ENCODE measurements around the gene LRRC10B. TPM values are rescaled to one million over a fixed set of nuclear protein-coding genes. Genes with fewer than 3 reads are reported as not detected.

The LRRC10B gene
- total RNA-seq, 2 donors from 2014 or later: not detected

DNA sequence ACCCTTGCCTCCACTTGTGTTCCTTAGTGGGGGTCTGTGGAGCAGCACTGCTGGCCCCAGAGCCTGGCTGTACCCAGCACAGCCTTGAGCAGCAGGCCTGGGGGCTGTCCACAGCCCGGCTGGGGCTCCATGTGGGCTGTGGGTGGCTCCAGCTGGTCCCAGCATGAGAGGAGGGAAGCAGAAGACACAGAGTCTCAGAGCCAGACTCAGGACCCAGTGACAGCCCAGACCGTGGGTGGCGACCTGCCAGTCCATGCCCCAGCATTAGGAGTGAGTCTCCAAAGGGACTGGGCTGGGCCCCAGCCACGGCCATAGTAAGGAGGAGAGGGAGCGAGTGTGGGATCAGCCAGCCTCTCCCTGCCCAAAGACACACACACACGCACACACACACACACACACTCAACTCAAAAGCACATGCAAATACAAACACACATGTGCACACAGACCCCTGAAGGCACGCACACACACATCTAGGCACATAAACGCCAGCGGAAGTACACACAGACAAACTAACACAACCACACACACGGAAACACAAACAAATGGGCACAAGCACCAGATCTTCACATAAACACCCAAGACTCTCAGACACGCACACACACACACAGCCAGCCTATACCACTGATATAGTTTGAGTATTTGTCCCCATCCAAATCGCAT, 16.7 kb upstream of the LRRC10B start:
- no peak for ATAC-seq
- H3K4me3 Mint-ChIP-seq: no peak overlapping the region
- H3K36me3 Mint-ChIP-seq (ENCODE audit: low read depth): peaks cover 2% of the 10 kb centered on the region
- H3K9me3 ChIP-seq (ENCODE audit: control insufficient read depth, low read length, poor library complexity, severe bottlenecking): no peaks in the 10 kb centered on the region
- H3K27me3 Mint-ChIP-seq: peaks cover 23% of the 10 kb centered on the region
- peaks cover 8% of the 10 kb centered on the region for H3K4me1 Mint-ChIP-seq
- DNase-seq: no peak
- H3K27ac Mint-ChIP-seq: peak overlapping the region; percentile 68

DNA sequence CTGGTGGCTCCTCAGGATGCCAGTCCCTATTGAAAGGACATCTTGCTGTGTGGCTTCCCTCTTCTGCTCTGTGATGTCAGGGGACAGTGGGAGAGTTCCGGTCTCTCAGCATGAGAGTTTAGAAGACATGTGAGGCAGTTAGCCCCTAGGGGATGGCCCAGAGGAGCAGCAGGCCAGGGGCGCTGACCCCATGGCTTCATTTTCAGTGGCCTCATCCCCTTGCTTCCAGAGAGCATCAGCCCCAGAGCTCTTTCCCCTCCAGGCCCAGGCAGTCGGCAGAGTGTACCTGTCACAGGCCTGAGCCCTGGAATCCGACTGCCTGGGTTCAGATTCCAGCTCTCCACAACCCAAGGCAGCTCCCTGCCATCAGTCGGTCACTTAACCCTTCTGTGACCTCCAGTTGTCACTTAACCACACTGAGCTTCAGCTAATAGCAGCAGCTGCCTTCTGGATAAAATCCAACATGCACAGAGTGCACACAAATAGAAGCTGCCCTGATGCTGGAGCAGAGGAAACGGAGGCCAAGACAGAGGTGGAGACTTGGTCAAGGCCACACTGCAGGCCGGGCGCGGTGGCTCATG, 14.1 kb upstream of the LRRC10B start:
- Mint-ChIP-seq H3K27ac (no peak overlapping the region), H3K4me1 (peaks cover 2% of the 10 kb centered on the region), H3K27me3 (peaks cover 17% of the 10 kb centered on the region), H3K36me3 (ENCODE audit: low read depth) (no peaks in the 10 kb centered on the region), H3K4me3 (no peak overlapping the region)
- ATAC-seq (no peak), DNase-seq (no peak)
- no peaks in the 10 kb centered on the region for H3K9me3 ChIP-seq (ENCODE audit: control insufficient read depth, low read length, poor library complexity, severe bottlenecking)

DNA sequence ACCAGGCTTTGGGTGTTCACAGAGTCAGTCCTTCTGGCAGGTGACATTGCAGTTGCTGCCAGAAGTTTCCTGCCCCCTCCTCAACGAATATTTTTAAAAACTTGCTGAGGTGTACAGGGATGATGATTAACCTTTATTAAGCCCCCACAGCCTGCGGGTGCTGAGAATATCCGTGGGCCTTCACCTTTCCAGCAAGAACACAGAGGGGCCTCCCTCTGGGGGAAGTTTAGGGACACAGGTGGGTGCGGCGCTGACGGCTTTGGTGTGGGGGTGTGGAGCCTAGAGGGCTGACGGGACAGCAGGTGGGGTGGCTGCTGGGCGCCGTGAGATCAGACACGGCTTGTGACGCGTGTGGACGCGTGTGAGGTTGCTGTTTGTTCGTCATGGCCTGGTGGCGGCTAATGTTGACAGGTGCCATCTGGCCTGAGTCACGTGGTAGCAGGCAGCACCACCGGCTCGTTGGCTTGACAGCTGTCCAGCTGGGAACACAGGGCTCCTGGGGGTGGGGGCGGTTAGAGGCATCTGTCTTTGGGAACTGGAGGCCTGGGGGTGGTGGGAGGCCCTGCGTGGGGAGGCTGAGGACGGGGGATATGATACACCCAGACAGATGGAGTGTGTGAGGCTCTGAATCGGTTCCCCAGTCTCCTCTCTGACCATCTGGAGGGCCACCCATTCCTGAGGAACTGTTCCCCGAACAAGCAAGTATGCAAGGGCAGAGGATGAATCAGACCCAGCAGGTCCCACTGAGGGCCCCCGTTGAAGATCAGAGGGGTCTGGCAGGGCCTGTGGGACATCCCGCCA, 12.5 kb upstream of the LRRC10B start:
- no peaks in the 10 kb centered on the region for H3K9me3 ChIP-seq (ENCODE audit: control insufficient read depth, low read length, poor library complexity, severe bottlenecking)
- ATAC-seq (no peak), DNase-seq (no peak)
- no peak overlapping the region for H3K4me3 Mint-ChIP-seq
- H3K4me1 Mint-ChIP-seq: peaks cover 2% of the 10 kb centered on the region
- H3K27ac Mint-ChIP-seq: no peak overlapping the region
- H3K27me3 Mint-ChIP-seq: peaks cover 19% of the 10 kb centered on the region
- no peaks in the 10 kb centered on the region for H3K36me3 Mint-ChIP-seq (ENCODE audit: low read depth)

DNA sequence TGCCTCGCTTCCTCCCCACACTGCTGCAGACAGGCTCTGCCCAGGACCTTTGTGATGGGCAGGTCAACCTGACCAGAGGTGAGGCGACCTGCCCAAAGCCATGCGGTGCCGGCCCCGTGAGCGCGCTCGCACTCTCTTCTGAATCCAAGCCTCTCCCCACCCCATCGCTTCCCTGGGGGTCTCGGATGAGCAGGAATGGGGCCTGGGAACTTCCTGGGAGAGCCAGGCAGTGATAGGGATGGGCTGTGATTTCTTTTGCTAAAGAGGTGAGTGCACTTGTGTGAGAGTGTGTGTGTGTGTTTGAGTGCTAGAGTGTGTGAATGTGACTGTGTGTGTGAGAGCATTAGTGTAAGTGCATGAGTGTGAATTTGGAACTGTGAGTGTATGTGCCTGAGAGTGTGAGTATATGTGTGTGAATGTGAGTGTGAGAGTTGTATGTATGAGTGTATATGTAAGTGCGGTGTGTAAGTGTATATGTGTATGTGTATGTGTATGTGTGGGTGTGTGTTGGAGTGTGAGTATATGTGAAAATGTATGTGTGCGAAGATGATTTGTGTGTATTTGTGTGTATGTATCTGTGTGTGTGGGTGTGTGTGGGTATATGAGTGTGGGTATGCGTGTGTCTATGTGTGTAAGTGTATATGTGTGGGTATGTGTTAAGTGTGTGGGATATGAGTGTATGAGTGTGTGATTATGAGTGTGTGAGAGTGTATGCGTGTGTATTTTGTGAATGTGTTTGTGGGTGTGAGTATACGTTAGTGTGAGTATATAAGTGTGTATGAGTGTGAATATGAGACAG, 11.7 kb upstream of the LRRC10B start:
- no peak for ATAC-seq
- Mint-ChIP-seq H3K36me3 (ENCODE audit: low read depth) (no peaks in the 10 kb centered on the region), H3K4me1 (peaks cover 2% of the 10 kb centered on the region), H3K27ac (no peak overlapping the region), H3K27me3 (peaks cover 19% of the 10 kb centered on the region), H3K4me3 (no peak overlapping the region)
- no peaks in the 10 kb centered on the region for H3K9me3 ChIP-seq (ENCODE audit: control insufficient read depth, low read length, poor library complexity, severe bottlenecking)
- DNase-seq: no peak

DNA sequence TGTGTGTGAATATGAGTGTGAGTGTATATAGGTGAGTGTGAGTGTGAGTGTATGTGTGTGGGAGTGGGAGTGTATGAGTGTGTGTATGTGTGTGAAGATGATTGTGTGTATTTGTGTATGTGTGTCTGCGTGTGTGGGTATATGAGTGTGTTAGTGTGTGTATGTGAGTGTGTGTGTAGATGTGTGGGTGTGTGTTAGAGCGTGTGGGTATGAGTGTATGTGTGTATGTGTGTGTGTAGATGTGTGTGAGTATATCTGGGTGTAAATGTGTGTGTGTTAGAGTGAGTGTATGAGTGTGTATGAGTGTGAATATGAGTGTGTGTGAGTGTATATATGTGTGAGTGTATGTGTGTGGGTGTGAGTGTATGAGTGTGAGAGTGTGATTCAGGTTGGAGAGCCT, 11.1 kb upstream of the LRRC10B start:
- Mint-ChIP-seq H3K4me3 (no peak overlapping the region), H3K4me1 (no peaks in the 10 kb centered on the region), H3K36me3 (ENCODE audit: low read depth) (no peaks in the 10 kb centered on the region), H3K27ac (no peak overlapping the region), H3K27me3 (peaks cover 17% of the 10 kb centered on the region)
- ATAC-seq (no peak), DNase-seq (no peak)
- no peaks in the 10 kb centered on the region for H3K9me3 ChIP-seq (ENCODE audit: control insufficient read depth, low read length, poor library complexity, severe bottlenecking)

DNA sequence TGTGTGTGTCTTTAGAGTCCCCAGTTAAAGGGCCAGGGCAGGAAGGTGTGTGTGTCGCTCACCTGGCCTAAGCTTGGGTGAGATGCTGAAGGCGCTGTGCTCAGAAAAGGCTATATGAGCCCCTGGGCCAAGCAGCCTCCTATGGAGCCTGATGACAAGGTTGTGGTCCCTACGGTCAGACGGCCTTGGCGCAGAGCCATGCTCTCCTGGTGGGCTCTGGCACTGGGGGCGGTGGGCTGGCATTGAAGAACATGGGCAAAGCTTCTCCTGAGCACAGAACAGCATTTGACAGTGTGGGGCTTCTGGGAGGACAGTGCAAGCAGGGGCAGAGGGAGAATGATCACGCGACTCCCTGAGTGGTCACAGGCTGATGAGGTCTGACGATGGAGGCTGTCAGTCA, 10.7 kb upstream of the LRRC10B start:
- Mint-ChIP-seq H3K36me3 (ENCODE audit: low read depth) (no peaks in the 10 kb centered on the region), H3K27me3 (peaks cover 17% of the 10 kb centered on the region), H3K4me1 (no peaks in the 10 kb centered on the region), H3K4me3 (no peak overlapping the region), H3K27ac (no peak overlapping the region)
- DNase-seq (no peak), ATAC-seq (no peak)
- H3K9me3 ChIP-seq (ENCODE audit: control insufficient read depth, low read length, poor library complexity, severe bottlenecking): no peaks in the 10 kb centered on the region

DNA sequence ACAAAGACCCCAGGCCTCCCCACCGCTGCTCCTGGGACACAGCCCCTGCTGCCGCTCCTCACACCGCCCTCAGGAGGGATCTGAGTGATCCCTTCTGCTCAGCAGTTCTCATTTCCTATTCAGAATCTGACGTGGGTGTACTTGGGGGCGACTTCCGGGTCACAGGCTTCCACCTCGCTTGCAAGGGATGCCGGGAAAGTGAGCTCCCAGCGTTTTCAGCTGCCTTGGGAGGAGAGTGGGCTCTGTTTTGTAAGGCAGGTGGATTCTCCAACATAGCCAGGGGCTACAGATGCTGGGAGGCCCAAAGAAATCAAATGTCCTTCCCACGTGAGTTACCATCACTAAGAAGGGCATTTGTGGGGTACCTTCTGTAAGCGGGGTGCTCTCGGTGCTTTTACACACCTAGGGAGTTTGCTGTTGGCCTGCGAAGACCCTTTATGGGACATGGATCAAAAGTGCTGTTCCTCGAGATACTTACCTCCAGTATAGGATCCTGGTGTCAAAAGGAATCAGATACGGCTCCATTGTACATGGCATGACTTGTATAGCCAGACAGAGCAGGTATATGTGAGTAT, 9.7 kb upstream of the LRRC10B start:
- DNase-seq: no peak
- Mint-ChIP-seq H3K36me3 (ENCODE audit: low read depth) (no peaks in the 10 kb centered on the region), H3K27me3 (peaks cover 13% of the 10 kb centered on the region), H3K4me1 (no peaks in the 10 kb centered on the region), H3K27ac (no peak overlapping the region), H3K4me3 (no peak overlapping the region)
- no peak for ATAC-seq
- no peaks in the 10 kb centered on the region for H3K9me3 ChIP-seq (ENCODE audit: control insufficient read depth, low read length, poor library complexity, severe bottlenecking)

DNA sequence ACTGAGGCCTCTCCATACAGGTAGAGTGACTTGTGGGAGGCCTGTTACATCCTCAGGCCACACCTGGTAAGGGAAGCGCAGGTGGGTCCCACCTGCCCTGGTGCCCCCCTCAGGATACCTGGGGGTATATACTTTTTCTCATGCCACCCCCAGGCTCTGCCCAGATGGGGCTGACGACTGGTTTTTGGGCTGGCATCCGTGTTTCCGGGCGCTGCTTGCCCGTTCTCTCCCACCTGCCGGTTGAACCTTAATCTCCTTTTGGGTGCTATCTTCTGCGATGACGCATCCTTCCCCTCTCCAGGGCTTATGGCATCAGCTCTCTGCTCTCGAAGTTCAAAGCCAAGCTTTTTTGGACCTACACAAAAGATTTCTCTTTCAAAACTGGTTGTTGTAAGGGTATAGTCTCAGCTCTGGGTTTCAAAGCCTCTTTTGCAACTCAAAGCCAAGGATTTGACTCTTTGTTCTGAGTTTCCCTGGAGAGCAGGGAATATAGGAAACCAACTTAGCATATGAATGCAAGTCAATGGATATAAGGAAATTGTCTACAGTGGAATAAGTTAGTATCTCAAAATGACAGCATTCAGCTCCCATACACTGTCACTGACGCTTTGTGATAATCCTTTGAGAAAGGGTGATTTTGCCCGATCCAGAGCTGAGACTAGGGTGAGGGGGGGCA, 8.6 kb upstream of the LRRC10B start:
- Mint-ChIP-seq H3K4me1 (no peaks in the 10 kb centered on the region), H3K4me3 (no peak overlapping the region), H3K27ac (no peak overlapping the region), H3K36me3 (ENCODE audit: low read depth) (no peaks in the 10 kb centered on the region), H3K27me3 (peaks cover 17% of the 10 kb centered on the region)
- ATAC-seq (no peak), DNase-seq (no peak)
- H3K9me3 ChIP-seq (ENCODE audit: control insufficient read depth, low read length, poor library complexity, severe bottlenecking): no peaks in the 10 kb centered on the region

DNA sequence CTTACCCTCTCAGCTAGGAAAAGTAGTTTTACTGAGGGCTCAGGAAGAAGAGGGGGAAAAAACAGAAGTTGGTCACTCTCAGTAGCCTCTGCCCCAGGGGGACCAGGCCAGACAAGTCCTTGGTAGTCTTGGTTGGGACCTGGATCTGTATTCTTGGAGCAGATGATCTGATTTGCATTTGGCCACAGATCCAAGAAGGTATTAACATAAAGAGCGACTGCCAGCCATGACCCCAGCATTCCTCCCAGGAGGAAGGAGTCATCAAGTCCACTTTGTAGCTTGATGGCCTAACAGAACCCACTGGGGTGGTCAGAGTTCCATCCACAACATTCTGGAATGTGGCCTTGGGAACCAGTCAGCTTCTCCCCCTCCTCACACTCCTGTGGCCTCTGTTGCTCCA, 6.0 kb upstream of the LRRC10B start:
- H3K36me3 Mint-ChIP-seq (ENCODE audit: low read depth): no peaks in the 10 kb centered on the region
- no peak overlapping the region for H3K27ac Mint-ChIP-seq
- H3K4me1 Mint-ChIP-seq: no peaks in the 10 kb centered on the region
- DNase-seq (no peak), ATAC-seq (no peak)
- peaks cover 40% of the 10 kb centered on the region for H3K27me3 Mint-ChIP-seq
- no peaks in the 10 kb centered on the region for H3K9me3 ChIP-seq (ENCODE audit: control insufficient read depth, low read length, poor library complexity, severe bottlenecking)
- no peak overlapping the region for H3K4me3 Mint-ChIP-seq

DNA sequence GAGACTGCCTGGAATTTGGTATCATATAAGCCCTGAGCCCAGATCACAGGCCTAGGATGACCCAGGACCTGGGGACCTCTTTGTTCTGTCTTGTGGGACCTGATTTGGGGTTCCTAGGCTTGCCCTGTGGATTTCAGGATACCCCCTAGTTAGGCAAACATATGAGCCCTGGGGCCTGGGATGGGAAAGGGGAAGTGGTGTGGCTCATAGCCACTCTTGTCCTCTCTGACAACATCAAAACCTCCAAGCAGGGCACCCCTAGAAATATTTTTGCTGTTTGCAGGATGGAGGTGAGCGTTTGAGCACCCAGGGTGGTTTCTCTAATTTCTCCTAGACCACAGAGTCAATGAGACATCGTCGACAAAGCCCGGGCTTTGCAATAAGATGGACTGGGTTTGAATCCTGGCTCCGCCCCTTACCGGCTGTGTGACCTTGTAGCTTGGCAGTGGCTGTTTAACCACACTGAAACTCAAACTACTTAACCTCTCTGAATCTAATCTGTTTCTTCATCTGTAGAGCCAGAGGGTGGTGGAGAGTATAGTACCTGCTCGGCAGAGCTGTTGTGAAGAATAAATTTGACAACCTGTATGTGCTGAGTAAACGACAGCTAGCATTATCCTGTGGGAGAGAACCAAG, 5.3 kb upstream of the LRRC10B start:
- DNase-seq: no peak
- Mint-ChIP-seq H3K4me1 (peaks cover 4% of the 10 kb centered on the region), H3K27ac (no peak overlapping the region), H3K36me3 (ENCODE audit: low read depth) (no peaks in the 10 kb centered on the region), H3K27me3 (peaks cover 47% of the 10 kb centered on the region), H3K4me3 (no peak overlapping the region)
- no peaks in the 10 kb centered on the region for H3K9me3 ChIP-seq (ENCODE audit: control insufficient read depth, low read length, poor library complexity, severe bottlenecking)
- no peak for ATAC-seq

DNA sequence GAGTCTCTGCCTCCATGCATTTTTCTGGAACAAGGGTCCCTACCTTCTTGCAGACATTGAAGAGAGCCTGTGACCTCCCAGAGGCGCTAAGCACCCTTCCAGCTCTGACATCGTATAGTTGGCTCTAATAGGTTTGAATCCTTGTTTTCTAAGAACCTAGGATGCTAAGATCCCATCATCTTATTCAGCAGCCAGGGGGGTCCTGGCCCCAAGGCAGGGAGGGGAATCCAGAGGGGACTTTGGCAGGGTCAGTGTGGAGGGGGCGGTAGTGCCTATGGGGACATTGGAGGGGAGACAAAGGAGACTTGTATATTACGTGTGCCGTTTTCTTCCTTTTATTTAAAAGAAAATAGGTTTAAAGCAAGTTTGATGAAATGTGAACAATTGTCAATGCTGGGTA, 3.4 kb upstream of the LRRC10B start:
- no peak overlapping the region for H3K4me3 Mint-ChIP-seq
- H3K27me3 Mint-ChIP-seq: peaks cover 45% of the 10 kb centered on the region
- ATAC-seq (no peak), DNase-seq (no peak)
- no peak overlapping the region for H3K27ac Mint-ChIP-seq
- no peaks in the 10 kb centered on the region for H3K9me3 ChIP-seq (ENCODE audit: control insufficient read depth, low read length, poor library complexity, severe bottlenecking)
- no peaks in the 10 kb centered on the region for H3K36me3 Mint-ChIP-seq (ENCODE audit: low read depth)
- peaks cover 4% of the 10 kb centered on the region for H3K4me1 Mint-ChIP-seq

DNA sequence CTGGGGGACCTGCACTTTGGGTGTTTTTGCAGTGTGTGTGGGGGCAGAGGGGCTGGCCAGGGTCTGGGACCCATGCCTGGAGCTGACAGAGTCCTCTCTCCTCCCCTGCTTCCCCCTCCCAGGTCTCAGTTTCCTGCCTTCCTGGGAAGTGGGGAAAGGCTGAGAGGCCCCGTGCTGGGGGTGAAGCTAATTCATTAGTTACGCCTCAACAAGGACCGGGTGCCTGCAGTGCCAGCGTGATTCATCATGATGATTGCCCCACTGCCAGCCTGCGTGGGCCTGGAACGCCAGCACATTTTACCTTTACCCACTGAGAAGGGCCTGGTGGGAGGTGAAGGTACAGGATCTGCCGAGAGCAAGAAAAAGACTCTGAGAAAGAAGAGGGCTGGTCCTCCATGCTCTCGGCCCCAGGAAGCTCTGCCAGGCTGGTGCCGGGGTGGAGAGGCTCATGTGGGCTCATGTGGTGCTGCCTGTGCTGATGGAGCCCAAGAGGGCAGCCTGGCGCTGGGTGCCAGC, 2.9 kb upstream of the LRRC10B start:
- H3K27me3 Mint-ChIP-seq: peaks cover 49% of the 10 kb centered on the region
- peaks cover 4% of the 10 kb centered on the region for H3K4me1 Mint-ChIP-seq
- DNase-seq (no peak), ATAC-seq (no peak)
- no peaks in the 10 kb centered on the region for H3K9me3 ChIP-seq (ENCODE audit: control insufficient read depth, low read length, poor library complexity, severe bottlenecking)
- no peak overlapping the region for H3K27ac Mint-ChIP-seq
- no peak overlapping the region for H3K4me3 Mint-ChIP-seq
- no peaks in the 10 kb centered on the region for H3K36me3 Mint-ChIP-seq (ENCODE audit: low read depth)

Data from T-helper 17 cell (primary cell).